GM12891 (cell line): ENCODE data around the gene INHBE.

Experiments
- POLR2AphosphoS5 ChIP-seq: IDR thresholded peaks from 2 replicates; pipeline ENCODE4 v1.6.1; 2011; ENCODE audit warnings: low read depth, low read length, control low read depth
- TAF1 ChIP-seq: IDR thresholded peaks from 2 replicates; pipeline ENCODE4 v1.6.1; 2011; ENCODE audit warnings: low read depth, low read length, control low read depth

DNA sequence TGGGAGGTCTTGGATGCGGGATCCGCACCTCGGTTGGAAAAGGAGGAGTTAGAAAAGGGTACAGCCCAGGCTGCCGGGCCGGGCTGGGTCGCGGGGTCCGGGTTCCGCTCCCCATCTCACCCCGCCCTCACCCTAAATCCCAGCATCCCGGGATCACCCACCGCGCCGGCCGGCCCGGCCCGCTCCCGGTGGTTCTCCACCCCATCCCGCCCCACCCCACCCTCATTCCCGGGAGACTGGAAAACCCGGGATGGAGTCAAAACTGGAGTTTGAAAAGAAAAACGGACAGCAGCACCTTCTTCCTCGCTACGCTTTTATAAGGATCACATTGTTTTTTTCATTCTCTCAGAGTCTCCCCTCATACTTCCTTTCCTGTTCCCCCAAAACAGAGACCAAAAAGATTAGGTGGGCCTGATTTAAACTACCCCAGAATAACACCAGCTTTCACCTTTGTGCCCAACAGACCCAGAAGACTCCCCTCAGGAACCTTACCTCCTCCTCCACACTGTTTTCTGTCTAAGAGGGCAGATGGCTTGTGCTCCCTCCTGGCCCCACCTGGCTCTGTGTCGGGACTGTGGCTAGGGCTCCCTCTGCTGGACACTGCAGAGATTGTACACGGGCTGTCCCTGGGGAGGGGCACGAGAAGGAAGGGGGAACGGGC is 7.3 kb downstream of the INHBE start:
- TF ChIP-seq POLR2AphosphoS5 (no peak), TAF1 (no peak)
